GM12874 (cell line): ENCODE results near the gene KIF26B.

Experiments used
- TF ChIP-seq, protein P1 (sequence below): IDR thresholded peaks from 2 replicates; pipeline ENCODE4 v1.5.1; 2011; ENCODE audit warnings: low read depth, mild to moderate bottlenecking, control low read depth, low read length, moderate library complexity; ENCODE audit not compliant: insufficient read depth

The KIF26B gene

DNA sequence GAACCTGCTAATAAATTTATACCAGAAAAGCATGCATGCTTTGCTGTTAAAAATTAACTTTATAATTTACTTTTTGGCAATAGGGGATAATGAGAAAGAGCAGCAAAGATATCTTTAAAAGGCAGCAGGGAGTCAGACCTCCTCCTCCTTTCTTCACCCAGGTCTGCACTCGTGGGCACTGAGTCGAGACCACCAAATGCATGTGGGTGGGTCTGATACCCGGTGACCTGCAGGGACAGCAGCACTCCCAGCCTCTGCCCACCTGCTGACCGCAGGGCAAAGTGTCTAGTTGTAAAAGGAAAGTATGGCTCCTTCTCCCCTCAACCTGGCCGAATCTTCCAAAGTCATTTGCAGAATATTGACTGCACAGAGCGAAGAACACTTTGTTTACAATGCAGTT is 43.7 kb upstream of the KIF26B start:
- TF ChIP-seq, protein P1, sequence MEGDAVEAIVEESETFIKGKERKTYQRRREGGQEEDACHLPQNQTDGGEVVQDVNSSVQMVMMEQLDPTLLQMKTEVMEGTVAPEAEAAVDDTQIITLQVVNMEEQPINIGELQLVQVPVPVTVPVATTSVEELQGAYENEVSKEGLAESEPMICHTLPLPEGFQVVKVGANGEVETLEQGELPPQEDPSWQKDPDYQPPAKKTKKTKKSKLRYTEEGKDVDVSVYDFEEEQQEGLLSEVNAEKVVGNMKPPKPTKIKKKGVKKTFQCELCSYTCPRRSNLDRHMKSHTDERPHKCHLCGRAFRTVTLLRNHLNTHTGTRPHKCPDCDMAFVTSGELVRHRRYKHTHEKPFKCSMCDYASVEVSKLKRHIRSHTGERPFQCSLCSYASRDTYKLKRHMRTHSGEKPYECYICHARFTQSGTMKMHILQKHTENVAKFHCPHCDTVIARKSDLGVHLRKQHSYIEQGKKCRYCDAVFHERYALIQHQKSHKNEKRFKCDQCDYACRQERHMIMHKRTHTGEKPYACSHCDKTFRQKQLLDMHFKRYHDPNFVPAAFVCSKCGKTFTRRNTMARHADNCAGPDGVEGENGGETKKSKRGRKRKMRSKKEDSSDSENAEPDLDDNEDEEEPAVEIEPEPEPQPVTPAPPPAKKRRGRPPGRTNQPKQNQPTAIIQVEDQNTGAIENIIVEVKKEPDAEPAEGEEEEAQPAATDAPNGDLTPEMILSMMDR = no peak

DNA sequence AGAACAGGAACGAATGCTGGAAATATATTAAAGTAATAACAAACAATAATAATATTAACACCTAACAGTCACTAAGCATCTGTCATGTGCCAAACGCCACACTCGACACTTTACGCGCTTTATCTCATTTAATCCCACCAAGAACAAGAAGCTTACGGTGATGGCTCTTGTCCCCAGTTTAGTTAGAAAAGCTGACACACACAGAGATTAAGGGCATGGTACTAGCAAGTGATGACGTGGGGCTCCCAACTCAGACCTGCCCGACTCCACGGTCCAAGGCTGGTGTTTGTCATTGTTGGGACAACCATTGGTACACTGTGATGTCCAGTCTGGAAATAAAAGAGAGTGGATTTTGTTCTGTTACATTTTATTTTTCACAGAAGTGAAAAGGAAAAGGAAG is 41.1 kb upstream of the KIF26B start:
- TF ChIP-seq, protein P1 = no peak

- TF ChIP-seq, protein P1 = no peak
Measured at GRCh38 chr1:245116131-245116530, 38.7 kb upstream of the KIF26B start.

DNA sequence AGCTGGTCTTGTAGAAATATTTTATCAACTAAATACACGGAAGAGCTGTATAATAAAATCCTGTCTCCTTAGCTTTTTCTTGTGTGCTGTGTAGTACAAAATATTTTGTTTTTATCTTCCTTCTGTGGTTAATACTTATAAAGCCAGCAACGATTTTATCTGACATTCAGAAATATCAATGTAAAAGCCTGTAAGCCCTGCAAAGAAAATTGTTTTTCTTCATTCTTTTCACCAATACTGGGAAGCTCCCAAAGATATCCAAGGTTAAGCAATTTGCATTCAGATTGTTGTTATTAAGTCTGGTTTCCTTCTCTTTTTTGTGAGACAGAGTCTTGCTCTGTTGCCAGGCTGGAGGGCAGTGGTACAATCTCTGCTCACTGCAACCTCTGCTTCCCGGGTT is 38.0 kb upstream of the KIF26B start:
- TF ChIP-seq, protein P1 = no peak

DNA sequence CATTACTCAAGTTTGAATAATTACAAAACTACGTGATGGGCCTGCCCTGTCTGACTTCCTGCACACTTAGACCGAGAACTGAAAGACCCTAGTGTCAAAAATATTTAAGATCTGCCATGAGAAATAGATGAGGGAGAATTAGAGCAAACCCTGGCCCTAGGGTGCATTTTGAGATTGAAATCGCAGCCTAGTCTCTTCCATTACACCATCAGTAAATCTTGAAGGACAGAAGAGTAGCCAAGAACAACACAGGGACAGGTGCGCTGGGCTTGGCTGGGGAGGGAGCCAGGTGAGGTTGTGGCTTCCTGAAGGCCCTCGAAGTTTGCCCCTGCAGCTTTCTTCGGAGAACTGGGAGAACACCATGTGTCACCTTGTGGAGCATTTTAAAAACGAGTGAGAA is 36.7 kb upstream of the KIF26B start:
- TF ChIP-seq, protein P1 = no peak

GRCh38 chr1:245118806-245119205 is 36.0 kb upstream of the KIF26B start:
- TF ChIP-seq, protein P1 = no peak

GRCh38 chr1:245121523-245121922 is 33.3 kb upstream of the KIF26B start:
- TF ChIP-seq, protein P1 = no peak

DNA sequence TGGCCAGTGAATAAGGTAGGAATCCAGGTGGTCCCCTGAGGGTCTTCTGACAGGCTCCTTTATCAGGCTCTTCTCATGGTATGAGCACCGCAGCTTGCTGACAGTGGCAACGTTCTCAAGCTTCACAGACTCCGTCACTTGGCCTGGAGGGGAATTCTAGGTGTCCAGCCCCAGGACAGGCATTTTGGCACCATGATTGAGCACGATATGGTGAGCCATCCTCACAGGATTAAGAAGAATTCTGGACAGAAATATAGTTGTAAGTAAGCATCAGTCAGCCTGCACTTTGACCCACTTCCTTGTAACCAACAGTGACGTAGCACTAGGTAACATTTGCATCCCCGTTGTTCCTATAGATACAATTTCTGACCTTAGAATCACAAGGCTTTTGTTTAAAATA is 30.5 kb upstream of the KIF26B start:
- TF ChIP-seq, protein P1 = no peak
